Measurements from ENCODE around the gene NME2.
"Not testable (repeated sequence)": the region's sequence is repeated elsewhere in the genome, so short reads cannot be mapped to it uniquely, and the experiment has no call there.

Gene NME2

GRCh38 chr17:51159604-51160003 is 6.6 kb upstream of the NME2 start:
- Histone ChIP-seq H3K36me3 (ENCODE audit: control insufficient read depth, insufficient read depth, low read length) (no peaks in the 10 kb centered on the region), H3K9ac (ENCODE audit: low read length) (no peak overlapping the region), H3K4me1 (ENCODE audit: control insufficient read depth, insufficient read depth, low read length) (peaks cover 2% of the 10 kb centered on the region), H3K4me3 (ENCODE audit: low read length) (no peak overlapping the region), H3K27me3 (ENCODE audit: control insufficient read depth, insufficient read depth, low read length) (no peaks in the 10 kb centered on the region), H3K9me3 (ENCODE audit: control insufficient read depth, low read length) (no peaks in the 10 kb centered on the region)

- Histone ChIP-seq H3K36me3 (ENCODE audit: control insufficient read depth, insufficient read depth, low read length) (no peaks in the 10 kb centered on the region), H3K4me3 (ENCODE audit: low read length) (no peak overlapping the region), H3K4me1 (ENCODE audit: control insufficient read depth, insufficient read depth, low read length) (peaks cover 8% of the 10 kb centered on the region), H3K9ac (ENCODE audit: low read length) (no peak overlapping the region), H3K9me3 (ENCODE audit: control insufficient read depth, low read length) (no peaks in the 10 kb centered on the region), H3K27me3 (ENCODE audit: control insufficient read depth, insufficient read depth, low read length) (no peaks in the 10 kb centered on the region)
Measured at GRCh38 chr17:51161541-51161940, 4.7 kb upstream of the NME2 start.

- Histone ChIP-seq H3K9me3 (ENCODE audit: control insufficient read depth, low read length) (no peaks in the 10 kb centered on the region), H3K27me3 (ENCODE audit: control insufficient read depth, insufficient read depth, low read length) (no peaks in the 10 kb centered on the region), H3K4me3 (ENCODE audit: low read length) (peak overlapping the region; percentile 85), H3K9ac (ENCODE audit: low read length) (peak overlapping the region; percentile 92), H3K36me3 (ENCODE audit: control insufficient read depth, insufficient read depth, low read length) (peaks cover 4% of the 10 kb centered on the region), H3K4me1 (ENCODE audit: control insufficient read depth, insufficient read depth, low read length) (peaks cover 8% of the 10 kb centered on the region)
Measured at GRCh38 chr17:51164911-51165679, 1.1 kb upstream of the NME2 start.

DNA sequence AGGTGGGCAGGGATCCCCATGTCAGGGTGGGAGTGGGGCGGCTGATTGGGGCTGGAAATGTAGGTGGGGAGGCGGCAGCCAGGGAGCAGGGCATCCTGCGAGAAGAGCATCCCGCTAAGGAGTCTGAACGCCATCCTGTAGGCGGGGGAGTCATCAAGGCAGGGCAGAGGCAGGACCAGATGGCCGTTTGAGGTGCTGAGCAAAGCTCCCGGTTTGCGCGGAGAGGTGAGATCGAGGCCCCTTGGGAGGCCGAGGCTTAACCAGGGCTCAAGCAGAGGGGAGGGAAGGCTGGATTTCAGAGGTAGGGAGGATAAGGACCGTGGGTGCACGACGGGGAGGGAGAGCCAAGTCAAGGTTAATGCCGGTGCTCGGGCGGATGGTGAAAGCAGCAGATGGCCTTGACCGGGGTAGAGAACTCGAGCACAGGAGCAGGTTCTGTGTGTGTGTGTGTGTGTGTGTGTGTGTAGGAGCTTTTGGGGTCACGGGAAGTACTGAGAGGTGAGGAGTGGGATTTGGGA is 472 bp upstream of the NME2 start:
- peak overlapping the region; percentile 85 for H3K4me3 ChIP-seq (ENCODE audit: low read length)
- peaks cover 4% of the 10 kb centered on the region for H3K36me3 ChIP-seq (ENCODE audit: control insufficient read depth, insufficient read depth, low read length)

GRCh38 chr17:51166987-51167931 is 1.0 kb downstream of the NME2 start:
- Histone ChIP-seq H3K9ac (ENCODE audit: low read length) (peak overlapping the region; percentile 72), H3K36me3 (ENCODE audit: control insufficient read depth, insufficient read depth, low read length) (peaks cover 4% of the 10 kb centered on the region), H3K4me1 (ENCODE audit: control insufficient read depth, insufficient read depth, low read length) (peaks cover 8% of the 10 kb centered on the region), H3K9me3 (ENCODE audit: control insufficient read depth, low read length) (no peaks in the 10 kb centered on the region), H3K4me3 (ENCODE audit: low read length) (peak overlapping the region; percentile 73), H3K27me3 (ENCODE audit: control insufficient read depth, insufficient read depth, low read length) (no peaks in the 10 kb centered on the region)

More for the DNA sequence above, 472 bp upstream of the NME2 start:
- Histone ChIP-seq H3K9me3 (ENCODE audit: control insufficient read depth, low read length) (no peaks in the 10 kb centered on the region), H3K4me1 (ENCODE audit: control insufficient read depth, insufficient read depth, low read length) (peaks cover 8% of the 10 kb centered on the region), H3K27me3 (ENCODE audit: control insufficient read depth, insufficient read depth, low read length) (no peaks in the 10 kb centered on the region), H3K9ac (ENCODE audit: low read length) (peak overlapping the region; percentile 92)

DNA sequence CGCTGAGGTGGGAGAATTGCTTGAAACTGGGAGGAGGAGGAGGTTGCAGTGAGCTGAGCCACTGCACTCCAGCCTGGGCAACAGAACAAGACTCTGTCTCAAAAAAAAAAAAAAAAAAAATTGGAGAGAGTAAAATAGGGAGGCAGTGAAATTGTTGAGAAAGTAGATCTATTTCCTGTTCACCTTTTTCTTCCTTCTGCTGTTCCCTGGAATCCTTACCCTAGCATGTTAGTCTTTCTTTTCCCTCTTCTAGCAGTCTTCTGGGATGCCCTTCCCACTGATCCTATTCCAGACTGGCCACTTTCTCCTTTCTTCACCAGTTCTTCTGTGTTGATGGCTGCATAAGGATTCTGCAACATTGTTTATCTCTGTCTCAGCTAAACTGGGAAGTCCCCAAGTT is 3.1 kb downstream of the NME2 start:
- no peaks in the 10 kb centered on the region for H3K27me3 ChIP-seq (ENCODE audit: control insufficient read depth, insufficient read depth, low read length)

GRCh38 chr17:51170736-51171135 is 4.5 kb downstream of the NME2 start:
- no peak overlapping the region for H3K4me3 ChIP-seq (ENCODE audit: low read length)
- no peak overlapping the region for H3K9ac ChIP-seq (ENCODE audit: low read length)
- H3K36me3 ChIP-seq (ENCODE audit: control insufficient read depth, insufficient read depth, low read length) = peaks cover 4% of the 10 kb centered on the region
- H3K27me3 ChIP-seq (ENCODE audit: control insufficient read depth, insufficient read depth, low read length) = no peaks in the 10 kb centered on the region
- peaks cover 1% of the 10 kb centered on the region for H3K4me1 ChIP-seq (ENCODE audit: control insufficient read depth, insufficient read depth, low read length)
- no peaks in the 10 kb centered on the region for H3K9me3 ChIP-seq (ENCODE audit: control insufficient read depth, low read length)

More for the DNA sequence above, 3.1 kb downstream of the NME2 start:
- Histone ChIP-seq H3K4me3 (ENCODE audit: low read length) (no peak overlapping the region), H3K9me3 (ENCODE audit: control insufficient read depth, low read length) (no peaks in the 10 kb centered on the region), H3K9ac (ENCODE audit: low read length) (no peak overlapping the region), H3K4me1 (ENCODE audit: control insufficient read depth, insufficient read depth, low read length) (peaks cover 8% of the 10 kb centered on the region), H3K36me3 (ENCODE audit: control insufficient read depth, insufficient read depth, low read length) (peaks cover 4% of the 10 kb centered on the region)

- H3K9ac ChIP-seq (ENCODE audit: low read length); H3K27me3 ChIP-seq (ENCODE audit: control insufficient read depth, insufficient read depth, low read length); H3K4me3 ChIP-seq (ENCODE audit: low read length); H3K9me3 ChIP-seq (ENCODE audit: control insufficient read depth, low read length); H3K36me3 ChIP-seq (ENCODE audit: control insufficient read depth, insufficient read depth, low read length); H3K4me1 ChIP-seq (ENCODE audit: control insufficient read depth, insufficient read depth, low read length): not testable (repeated sequence)
Measured at GRCh38 chr17:51172030-51172429, 5.8 kb downstream of the NME2 start.

DNA sequence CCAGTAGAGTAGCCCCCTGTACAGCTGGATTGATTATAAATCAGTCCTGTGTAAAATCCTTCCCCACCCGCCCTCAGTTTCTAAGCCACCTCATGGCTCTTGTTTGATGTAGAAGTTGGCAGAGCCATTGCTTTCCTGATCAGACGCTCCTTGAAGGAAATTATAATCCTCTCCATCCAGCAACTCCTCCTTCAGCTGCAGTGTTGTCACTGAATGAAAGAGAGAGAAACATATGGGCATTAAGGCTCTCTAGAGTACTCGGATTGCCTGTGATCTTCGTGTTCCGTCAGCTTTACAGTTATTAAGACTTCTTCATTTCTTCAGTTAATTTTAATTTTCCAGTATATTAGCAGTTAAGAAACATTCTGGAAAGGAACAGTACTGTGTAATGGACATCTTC is 14.3 kb downstream of the NME2 start:
- Histone ChIP-seq H3K27me3 (ENCODE audit: control insufficient read depth, insufficient read depth, low read length) (no peaks in the 10 kb centered on the region), H3K9me3 (ENCODE audit: control insufficient read depth, low read length) (no peaks in the 10 kb centered on the region), H3K9ac (ENCODE audit: low read length) (no peak overlapping the region), H3K36me3 (ENCODE audit: control insufficient read depth, insufficient read depth, low read length) (no peaks in the 10 kb centered on the region), H3K4me3 (ENCODE audit: low read length) (no peak overlapping the region), H3K4me1 (ENCODE audit: control insufficient read depth, insufficient read depth, low read length) (no peaks in the 10 kb centered on the region)

DNA sequence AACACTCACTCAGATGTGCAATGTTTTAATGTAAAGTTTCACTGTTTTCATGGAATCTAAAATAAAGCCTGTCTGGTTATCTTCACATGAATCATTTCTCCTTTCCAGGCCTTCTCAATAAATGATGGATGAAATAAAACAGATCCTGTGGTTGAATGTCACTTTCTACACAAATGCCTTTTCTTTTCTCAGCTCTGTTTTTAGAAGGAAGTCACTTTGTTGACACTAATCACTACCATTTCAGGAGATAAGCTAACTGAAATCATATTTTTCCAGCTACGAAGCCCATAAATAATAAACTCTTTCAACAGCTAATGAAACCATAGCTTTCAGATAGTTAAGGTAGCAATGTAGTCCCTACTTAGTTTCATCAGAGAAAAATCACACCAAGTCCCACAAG is 17.9 kb downstream of the NME2 start:
- no peaks in the 10 kb centered on the region for H3K36me3 ChIP-seq (ENCODE audit: control insufficient read depth, insufficient read depth, low read length)
- H3K27me3 ChIP-seq (ENCODE audit: control insufficient read depth, insufficient read depth, low read length) = no peaks in the 10 kb centered on the region

DNA sequence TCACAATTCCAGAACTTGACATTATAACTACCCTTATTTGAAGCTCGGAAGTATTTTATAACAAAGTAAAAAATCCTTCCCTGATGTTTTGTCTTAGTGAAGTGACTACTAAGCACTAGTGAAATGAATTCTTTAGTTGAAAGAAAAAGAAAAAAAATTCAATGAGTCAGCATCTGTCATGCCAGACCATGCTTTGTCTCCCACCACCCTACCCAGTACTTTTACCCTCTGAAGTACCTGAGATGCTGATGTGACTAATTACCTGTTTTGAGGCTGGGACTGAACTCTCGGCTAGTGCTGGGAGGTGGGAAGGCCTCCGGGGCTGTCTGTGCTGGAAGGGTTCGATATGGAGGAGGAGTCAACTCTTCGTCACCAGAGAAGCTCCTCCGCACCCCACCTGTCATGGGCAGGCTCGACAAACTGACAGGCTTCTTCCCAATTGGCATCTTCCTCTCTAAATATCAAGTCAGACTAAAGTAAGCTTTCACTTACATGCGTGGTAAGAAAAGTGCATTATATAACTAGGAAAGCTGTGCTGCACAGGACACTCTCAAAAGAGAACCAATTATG is 19.6 kb downstream of the NME2 start:
- Histone ChIP-seq H3K36me3 (ENCODE audit: control insufficient read depth, insufficient read depth, low read length) (no peaks in the 10 kb centered on the region), H3K27me3 (ENCODE audit: control insufficient read depth, insufficient read depth, low read length) (no peaks in the 10 kb centered on the region)

More for the DNA sequence above, 17.9 kb downstream of the NME2 start:
- H3K9ac ChIP-seq (ENCODE audit: low read length) = no peak overlapping the region
- H3K4me3 ChIP-seq (ENCODE audit: low read length) = no peak overlapping the region
- H3K4me1 ChIP-seq (ENCODE audit: control insufficient read depth, insufficient read depth, low read length) = no peaks in the 10 kb centered on the region
- no peaks in the 10 kb centered on the region for H3K9me3 ChIP-seq (ENCODE audit: control insufficient read depth, low read length)

More for the DNA sequence above, 19.6 kb downstream of the NME2 start:
- no peak overlapping the region for H3K9ac ChIP-seq (ENCODE audit: low read length)
- no peaks in the 10 kb centered on the region for H3K9me3 ChIP-seq (ENCODE audit: control insufficient read depth, low read length)
- H3K4me1 ChIP-seq (ENCODE audit: control insufficient read depth, insufficient read depth, low read length) = no peaks in the 10 kb centered on the region
- H3K4me3 ChIP-seq (ENCODE audit: low read length) = no peak overlapping the region

Data from mucosa of stomach (tissue), 1 donor.